Nephron (organoid): ENCODE results near the gene WDR33.

Experiments used
- H3K27ac Mint-ChIP-seq, 3 experiments: 2 replicates each; pipeline ENCODE4 v1.8.0; 2020; ENCODE audit warnings: mixed read lengths in 3 of 3, mild to moderate bottlenecking in 2 of 3, moderate library complexity in 1 of 3
- H3K27me3 Mint-ChIP-seq: 2 replicates; pipeline ENCODE4 v1.8.0; 2021; ENCODE audit warnings: low read depth, mild to moderate bottlenecking, moderate library complexity, mixed read lengths
- H3K36me3 Mint-ChIP-seq: 2 replicates; pipeline ENCODE4 v1.8.0; 2020; ENCODE audit warnings: low read depth, mixed read lengths
- H3K4me1 Mint-ChIP-seq: 2 replicates; pipeline ENCODE4 v1.8.0; 2020; ENCODE audit warnings: mixed read lengths
- H3K4me3 Mint-ChIP-seq, 3 experiments: 2 replicates each; pipeline ENCODE4 v1.8.0; 2020; ENCODE audit warnings: mild to moderate bottlenecking in 3 of 3, mixed read lengths in 3 of 3, moderate library complexity in 2 of 3
- H3K9me3 Mint-ChIP-seq: 2 replicates; pipeline ENCODE4 v1.8.0; 2020; ENCODE audit warnings: mixed read lengths
- TF ChIP-seq, protein P1 (sequence below), 3 experiments: fragments of 200-600 bp; sonication (generic); IDR thresholded peaks; one replicate each; pipeline ENCODE4 v1.5.0; 2021; ENCODE audit warnings: antibody characterized with exemption in 3 of 3; ENCODE audit not compliant: unreplicated experiment in 3 of 3

WDR33 gene

GRCh38 chr2:127706215-127706990, 104.6 kb downstream of the WDR33 start:
- H3K4me3 Mint-ChIP-seq = no peak overlapping the region
- H3K36me3 Mint-ChIP-seq = peaks cover 53% of the 10 kb centered on the region
- peaks cover 15% of the 10 kb centered on the region for H3K4me1 Mint-ChIP-seq
- no peaks in the 10 kb centered on the region for H3K9me3 Mint-ChIP-seq
- no peak overlapping the region for H3K27ac Mint-ChIP-seq
- TF ChIP-seq, protein P1, sequence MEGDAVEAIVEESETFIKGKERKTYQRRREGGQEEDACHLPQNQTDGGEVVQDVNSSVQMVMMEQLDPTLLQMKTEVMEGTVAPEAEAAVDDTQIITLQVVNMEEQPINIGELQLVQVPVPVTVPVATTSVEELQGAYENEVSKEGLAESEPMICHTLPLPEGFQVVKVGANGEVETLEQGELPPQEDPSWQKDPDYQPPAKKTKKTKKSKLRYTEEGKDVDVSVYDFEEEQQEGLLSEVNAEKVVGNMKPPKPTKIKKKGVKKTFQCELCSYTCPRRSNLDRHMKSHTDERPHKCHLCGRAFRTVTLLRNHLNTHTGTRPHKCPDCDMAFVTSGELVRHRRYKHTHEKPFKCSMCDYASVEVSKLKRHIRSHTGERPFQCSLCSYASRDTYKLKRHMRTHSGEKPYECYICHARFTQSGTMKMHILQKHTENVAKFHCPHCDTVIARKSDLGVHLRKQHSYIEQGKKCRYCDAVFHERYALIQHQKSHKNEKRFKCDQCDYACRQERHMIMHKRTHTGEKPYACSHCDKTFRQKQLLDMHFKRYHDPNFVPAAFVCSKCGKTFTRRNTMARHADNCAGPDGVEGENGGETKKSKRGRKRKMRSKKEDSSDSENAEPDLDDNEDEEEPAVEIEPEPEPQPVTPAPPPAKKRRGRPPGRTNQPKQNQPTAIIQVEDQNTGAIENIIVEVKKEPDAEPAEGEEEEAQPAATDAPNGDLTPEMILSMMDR (IDR thresholded peaks at IDR 0.05; ENCODE audit: unreplicated experiment in 3 of 3) = no peak
- no peaks in the 10 kb centered on the region for H3K27me3 Mint-ChIP-seq

DNA sequence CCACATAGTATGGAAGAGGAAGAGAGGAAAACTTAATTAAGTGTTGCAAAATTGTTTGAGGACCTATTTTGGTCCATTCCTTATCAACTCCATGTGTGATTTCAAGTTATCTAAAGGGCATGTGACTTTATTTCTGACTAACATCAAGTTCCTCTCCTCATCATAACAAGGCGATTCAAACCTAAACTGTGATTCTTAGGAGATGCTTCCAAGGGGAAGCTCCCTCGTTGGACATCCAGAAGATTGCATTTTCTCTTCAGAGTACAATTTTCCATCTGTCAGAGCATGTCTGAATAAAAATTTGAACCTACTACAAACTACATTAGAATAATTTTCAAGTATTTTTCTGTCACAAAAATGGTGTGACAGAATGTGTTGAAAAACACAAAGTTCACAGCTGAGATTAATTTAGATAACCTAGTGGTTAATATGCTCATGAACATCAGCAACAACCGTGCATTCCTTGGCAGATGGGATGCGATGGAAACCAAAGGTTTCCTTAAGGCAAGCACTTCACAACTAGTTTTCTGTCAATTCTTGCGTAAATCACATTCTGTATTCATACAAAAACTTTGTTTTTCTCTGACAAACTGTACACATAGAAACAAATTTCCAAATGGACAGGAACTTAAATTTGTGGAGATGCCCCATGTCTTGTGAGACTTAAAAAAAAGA, 105.4 kb downstream of the WDR33 start:
- TF ChIP-seq, protein P1 (IDR thresholded peaks at IDR 0.05; ENCODE audit: unreplicated experiment in 3 of 3) = no peak
- H3K27me3 Mint-ChIP-seq = no peaks in the 10 kb centered on the region
- peaks cover 48% of the 10 kb centered on the region for H3K36me3 Mint-ChIP-seq
- H3K4me3 Mint-ChIP-seq = peak overlapping the region in 1 of 3 experiments; percentile 2
- no peaks in the 10 kb centered on the region for H3K9me3 Mint-ChIP-seq
- peaks cover 15% of the 10 kb centered on the region for H3K4me1 Mint-ChIP-seq
- peak overlapping the region in 1 of 3 experiments; percentile 3 for H3K27ac Mint-ChIP-seq

- Mint-ChIP-seq H3K4me3 (peak overlapping the region in 1 of 3 experiments; percentile 53), H3K27ac (peak overlapping the region in 1 of 3 experiments; percentile 3), H3K27me3 (no peaks in the 10 kb centered on the region), H3K9me3 (no peaks in the 10 kb centered on the region), H3K4me1 (peaks cover 15% of the 10 kb centered on the region), H3K36me3 (peaks cover 48% of the 10 kb centered on the region)
- TF ChIP-seq, protein P1 (IDR thresholded peaks at IDR 0.05; ENCODE audit: unreplicated experiment in 3 of 3) = no peak
Measured at GRCh38 chr2:127704641-127705390, 106.2 kb downstream of the WDR33 start.

DNA sequence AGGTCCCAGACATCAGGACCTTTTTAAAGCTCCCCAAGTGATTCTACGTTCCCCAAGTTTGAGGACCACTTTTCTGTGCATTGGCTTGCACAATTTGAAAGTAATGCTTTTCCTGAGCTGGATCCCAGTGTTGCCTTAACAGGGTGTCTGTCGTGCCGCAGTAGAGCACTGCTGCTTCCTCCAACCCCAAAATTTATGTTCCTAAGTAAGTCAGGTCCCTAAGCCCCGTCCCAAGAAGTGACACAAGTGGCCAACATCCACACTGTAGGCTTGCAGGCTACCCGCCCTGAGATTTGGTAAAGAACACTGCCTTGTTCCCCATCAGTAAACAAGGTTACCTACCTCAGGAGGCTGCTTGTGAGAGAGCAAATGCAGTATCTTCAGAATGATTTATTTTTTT, 107.7 kb downstream of the WDR33 start:
- TF ChIP-seq, protein P1 (IDR thresholded peaks at IDR 0.05; ENCODE audit: unreplicated experiment in 3 of 3) = no peak
- H3K4me1 Mint-ChIP-seq = peaks cover 15% of the 10 kb centered on the region
- no peaks in the 10 kb centered on the region for H3K9me3 Mint-ChIP-seq
- peaks cover 4% of the 10 kb centered on the region for H3K27me3 Mint-ChIP-seq
- no peak overlapping the region for H3K27ac Mint-ChIP-seq
- peaks cover 36% of the 10 kb centered on the region for H3K36me3 Mint-ChIP-seq
- H3K4me3 Mint-ChIP-seq = peak overlapping the region; percentile 21 to 61 (median 50)

DNA sequence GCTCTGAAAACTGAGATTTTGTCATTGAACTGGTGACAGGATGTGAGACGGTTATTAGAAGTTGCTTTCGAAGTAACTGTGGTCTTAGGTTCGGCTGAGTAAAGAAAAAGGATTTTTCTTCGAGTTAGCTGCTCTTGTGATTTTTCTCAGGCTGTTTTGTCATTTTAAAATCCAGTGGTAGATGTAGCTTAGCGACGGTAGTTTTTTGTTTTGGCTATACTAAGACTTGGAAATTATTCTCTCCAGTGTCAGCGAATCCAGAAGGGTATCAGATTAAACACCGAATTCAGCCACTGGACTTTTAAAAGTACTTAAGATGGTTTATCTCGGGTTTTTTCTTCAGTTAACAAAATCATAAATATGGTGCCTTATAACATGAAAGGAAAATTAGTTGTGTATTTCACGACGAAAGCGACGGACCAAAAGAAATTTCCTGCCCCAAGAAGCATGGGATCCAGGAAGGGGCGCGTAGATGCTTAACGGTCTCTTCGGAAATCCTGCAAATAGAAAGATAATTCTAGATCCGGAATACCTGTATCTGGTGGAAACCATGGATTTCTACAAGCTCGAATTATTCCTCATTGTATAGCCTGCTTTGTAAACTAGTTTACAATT, 108.5 kb downstream of the WDR33 start:
- no peaks in the 10 kb centered on the region for H3K9me3 Mint-ChIP-seq
- peaks cover 4% of the 10 kb centered on the region for H3K27me3 Mint-ChIP-seq
- H3K36me3 Mint-ChIP-seq = peaks cover 30% of the 10 kb centered on the region
- peak overlapping the region; percentile 82 to 92 (median 83) for H3K4me3 Mint-ChIP-seq
- TF ChIP-seq, protein P1 (IDR thresholded peaks at IDR 0.05; ENCODE audit: unreplicated experiment in 3 of 3) = no peak
- peak overlapping the region; percentile 85 to 94 (median 91) for H3K27ac Mint-ChIP-seq
- peaks cover 15% of the 10 kb centered on the region for H3K4me1 Mint-ChIP-seq
